ENCODE results near the gene CLMN.

The CLMN gene

DNA sequence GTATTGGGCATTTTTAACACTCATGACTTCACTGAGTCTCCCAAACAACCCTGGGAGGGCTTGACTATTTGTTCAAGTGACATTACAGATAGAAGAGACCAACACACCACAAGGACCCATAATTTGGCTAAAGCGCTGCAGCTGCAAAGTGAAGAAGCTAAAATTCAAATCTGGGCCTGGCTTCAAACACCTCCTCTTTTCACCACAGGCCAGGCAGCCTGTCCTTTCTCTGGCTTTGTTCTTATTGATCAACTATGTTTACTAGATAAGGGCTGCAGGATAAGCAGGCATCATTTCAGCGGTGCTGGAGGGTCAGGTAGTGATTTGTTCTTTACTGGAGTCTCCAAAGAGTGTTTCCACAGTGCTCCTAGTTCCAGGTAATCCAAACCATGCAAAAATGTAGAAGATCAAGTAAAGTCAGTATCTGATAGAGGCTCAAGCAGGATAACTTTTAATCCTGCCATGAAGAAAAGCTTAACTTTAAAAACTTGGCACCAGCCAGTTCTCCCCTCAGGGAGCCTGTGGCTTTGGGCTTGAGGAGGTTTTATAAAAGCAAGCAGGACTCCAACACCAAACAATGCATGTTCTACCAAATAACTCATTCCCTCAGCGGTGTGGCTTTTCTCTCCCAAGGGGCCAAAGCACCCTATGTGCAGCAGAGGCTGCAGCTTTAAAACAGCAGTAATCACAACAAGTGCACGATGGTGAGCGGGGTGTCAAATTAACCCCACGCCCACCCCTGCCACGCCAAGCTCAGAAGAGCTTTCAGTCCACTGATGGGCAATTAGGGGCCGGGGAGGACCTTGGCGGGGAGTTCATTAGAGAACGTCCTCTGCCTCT lies 16.8 kb downstream of the CLMN start:
- DNase-seq (ENCODE audit: low read depth), result no peak

DNA sequence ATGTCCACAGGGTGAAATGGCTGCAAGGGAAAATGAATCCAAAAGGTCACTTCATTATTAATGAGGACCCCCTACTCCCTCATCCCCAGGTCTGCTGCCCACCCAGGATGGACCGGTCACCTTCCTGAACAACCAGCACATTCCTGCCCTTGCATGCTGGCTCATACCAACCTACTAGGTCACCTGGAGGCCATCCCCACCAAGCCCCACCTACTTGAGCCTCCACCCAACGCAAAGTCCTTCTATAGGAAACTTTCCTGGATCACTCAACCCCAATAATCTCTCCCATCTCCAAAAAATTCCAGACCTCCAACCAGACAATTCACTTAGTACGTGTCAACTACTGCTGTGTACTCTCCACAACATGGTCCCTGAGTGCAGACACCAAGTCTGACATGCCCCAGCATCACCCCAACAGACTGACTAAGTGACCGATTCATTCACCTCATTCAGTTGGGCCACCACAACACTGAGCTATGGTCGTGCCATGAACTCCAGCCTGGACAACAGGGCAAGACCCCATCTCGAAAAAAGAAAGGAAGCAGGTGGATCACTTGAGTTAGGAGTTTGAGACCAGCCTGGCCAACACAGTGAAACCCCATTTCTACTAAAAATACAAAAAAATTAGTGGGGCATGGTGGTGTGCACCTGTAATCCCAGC lies 18.1 kb downstream of the CLMN start:
- DNase-seq (ENCODE audit: low read depth), result no peak

- no peak for DNase-seq (ENCODE audit: low read depth)
Measured at GRCh38 chr14:95300697-95301526, 18.8 kb downstream of the CLMN start.

DNA sequence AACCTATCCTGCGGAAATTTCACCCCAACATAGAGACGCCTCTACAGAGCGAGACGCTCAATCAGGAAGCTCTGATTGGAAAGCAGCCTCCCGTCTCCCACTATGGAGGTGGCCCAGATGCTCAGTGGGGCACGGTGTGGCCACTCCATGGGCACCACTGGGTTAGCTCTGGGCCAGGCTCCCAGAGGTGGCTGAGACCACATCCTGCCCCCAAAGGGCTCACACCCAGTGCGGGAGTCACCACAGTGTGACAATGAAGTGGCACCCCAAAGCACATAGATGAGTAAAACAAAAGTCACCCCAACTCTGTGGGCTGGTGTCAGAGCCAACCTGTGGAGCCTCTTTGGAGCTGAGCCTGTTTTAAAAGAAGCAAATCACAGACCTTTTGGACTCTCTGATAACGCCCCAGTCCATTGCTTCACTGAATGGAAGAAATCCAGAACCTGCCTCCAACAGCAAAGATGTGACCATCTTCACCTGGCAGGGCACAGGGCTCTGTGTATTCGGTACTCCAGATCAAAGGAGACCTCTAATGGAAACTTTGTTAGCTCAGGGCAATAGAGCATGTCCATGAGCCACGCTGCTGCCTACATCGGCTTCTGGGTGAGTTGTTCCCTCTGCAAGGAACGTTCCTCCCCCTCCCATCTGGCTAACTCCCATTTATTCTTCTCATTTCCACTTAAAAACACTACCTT lies 19.6 kb downstream of the CLMN start:
- DNase-seq (ENCODE audit: low read depth), result no peak

GRCh38 chr14:95299271-95299670 lies 20.4 kb downstream of the CLMN start:
- no peak for DNase-seq (ENCODE audit: low read depth)

DNA sequence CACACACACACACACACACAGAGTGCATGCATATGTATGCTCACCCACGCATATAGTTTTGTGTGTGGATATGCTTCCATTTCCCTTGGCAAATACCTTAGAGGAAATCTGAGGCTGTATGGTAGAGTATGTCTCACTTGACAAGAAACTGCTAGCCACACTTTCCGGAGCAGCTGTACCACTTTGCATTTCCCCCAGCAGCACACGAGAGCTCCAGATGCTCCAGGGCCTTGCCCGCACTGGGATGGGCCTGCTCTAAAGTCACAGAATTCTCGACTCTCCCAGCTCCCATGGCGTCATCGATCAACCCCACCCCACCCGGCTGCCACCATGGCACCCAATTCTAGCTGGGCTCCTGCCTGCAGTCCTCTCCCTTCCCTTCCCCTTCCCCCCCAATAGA lies 21.9 kb downstream of the CLMN start:
- DNase-seq (ENCODE audit: low read depth), result no peak

- DNase-seq (ENCODE audit: low read depth), result no peak
Measured at GRCh38 chr14:95296966-95297365, 22.7 kb downstream of the CLMN start.

DNA sequence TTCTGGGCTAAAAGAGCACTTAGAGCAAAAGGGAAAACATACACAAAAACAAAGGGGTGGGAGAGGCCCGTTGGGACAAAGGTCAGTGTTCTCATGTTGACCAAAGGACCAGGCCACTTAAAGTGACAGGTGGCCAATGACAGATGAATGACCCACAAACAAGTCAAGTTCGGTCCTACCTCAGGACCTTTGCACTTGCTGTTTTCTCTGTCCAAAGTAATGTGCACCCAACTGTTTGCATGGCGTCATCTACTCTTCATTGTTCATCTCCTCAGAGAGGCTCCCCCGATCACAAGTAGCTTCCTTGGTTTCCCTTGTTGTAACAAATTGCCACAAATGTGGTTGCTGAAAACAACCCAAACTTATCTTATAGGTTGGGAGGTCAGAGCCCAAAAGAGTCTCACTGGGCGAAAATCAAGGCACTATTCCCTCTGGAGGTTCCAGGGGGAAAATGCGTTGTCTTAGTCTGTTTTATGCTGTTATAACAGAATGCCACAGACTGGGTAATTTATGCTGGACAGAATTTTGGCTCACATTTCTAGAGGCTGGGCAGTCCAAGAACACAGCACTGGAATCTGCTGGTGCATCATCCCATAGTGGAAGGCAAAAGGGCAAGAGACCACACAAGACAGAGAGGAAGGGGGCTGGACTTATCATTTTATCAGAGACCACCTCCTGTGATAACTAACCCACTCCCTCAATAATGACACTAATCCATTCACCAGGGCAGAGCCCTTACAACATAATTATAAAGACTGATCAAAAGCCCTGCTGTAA lies 23.9 kb downstream of the CLMN start:
- no peak for DNase-seq (ENCODE audit: low read depth)

DNA sequence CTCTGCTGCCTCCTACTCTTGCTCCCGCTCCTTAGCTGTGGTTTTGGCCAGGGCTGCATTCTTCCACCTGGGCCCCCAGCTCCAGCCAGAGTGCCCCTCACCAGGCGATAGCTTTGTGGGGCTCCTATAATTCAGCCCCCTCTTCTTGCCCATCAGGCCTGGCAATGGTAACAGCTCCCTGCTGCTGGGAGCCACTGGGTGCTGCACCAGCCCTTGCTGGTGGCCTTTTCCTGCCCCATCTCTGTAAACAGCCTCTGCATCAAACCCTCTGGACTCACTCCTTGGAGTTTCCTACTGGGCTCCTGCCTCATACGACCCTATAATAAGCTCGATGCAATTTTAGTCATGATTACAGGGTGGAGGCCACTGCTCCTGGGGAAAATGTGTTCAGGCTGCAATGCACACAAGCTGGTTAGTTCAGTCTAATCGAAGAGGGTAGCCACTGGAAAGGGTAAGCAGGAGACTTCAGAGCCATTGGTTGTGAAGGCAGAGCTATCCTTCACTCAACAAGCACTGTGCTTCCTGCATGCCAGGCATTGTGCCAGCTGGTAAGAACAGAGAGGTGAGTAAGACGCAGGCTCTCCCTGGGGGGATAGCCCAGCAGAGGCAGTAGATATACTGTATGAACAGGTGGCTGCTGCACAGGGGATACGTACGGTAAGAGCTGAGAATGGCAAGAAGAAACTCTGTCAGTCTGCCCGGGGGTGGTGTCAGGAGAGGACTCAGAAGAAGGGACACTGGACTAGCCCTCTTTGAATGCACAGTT lies 24.7 kb downstream of the CLMN start:
- no peak for DNase-seq (ENCODE audit: low read depth)

GRCh38 chr14:95294320-95294719 lies 25.4 kb downstream of the CLMN start:
- no peak for DNase-seq (ENCODE audit: low read depth)

GRCh38 chr14:95293449-95293848 lies 26.3 kb downstream of the CLMN start:
- no peak for DNase-seq (ENCODE audit: low read depth)

GRCh38 chr14:95292660-95293425 lies 26.9 kb downstream of the CLMN start:
- no peak for DNase-seq (ENCODE audit: low read depth)

GRCh38 chr14:95291859-95292542 lies 27.7 kb downstream of the CLMN start:
- DNase-seq (ENCODE audit: low read depth), result no peak

- no peak for DNase-seq (ENCODE audit: low read depth)
Measured at GRCh38 chr14:95290871-95291431, 28.8 kb downstream of the CLMN start.

- no peak for DNase-seq (ENCODE audit: low read depth)
Measured at GRCh38 chr14:95290021-95290420, 29.7 kb downstream of the CLMN start.

GRCh38 chr14:95289323-95290010 lies 30.2 kb downstream of the CLMN start:
- DNase-seq (ENCODE audit: low read depth), result no peak

- no peak for DNase-seq (ENCODE audit: low read depth)
Measured at GRCh38 chr14:95288672-95289322, 30.9 kb downstream of the CLMN start.
